ENCODE results near the gene TADA2A. TPM values are rescaled to one million over a fixed set of nuclear protein-coding genes. Genes with fewer than 3 reads are reported as not detected.
A peak's percentile ranks its signal among the peaks of the same experiment; 100 is the strongest.

The TADA2A gene
- total RNA-seq, 2 donors from 2014 or later: 6.8 to 15.7 TPM

- Histone ChIP-seq H3K27me3 (no peaks in the 10 kb centered on the region), H3K4me1 (peaks cover 0 to 24% of the 10 kb centered on the region in 2 donors), H3K9me3 (no peaks in the 10 kb centered on the region), H3K27ac (no peak overlapping the region), H3K4me3 (no peak overlapping the region), H3K36me3 (no peaks in the 10 kb centered on the region)
- DNase-seq (ENCODE audit: low spot score): no peak
- TF ChIP-seq CTCF (IDR thresholded peaks at IDR 0.05): no peak
Measured at GRCh38 chr17:37360632-37361031, 46.1 kb upstream of the TADA2A start.

GRCh38 chr17:37361543-37361942 is 45.1 kb upstream of the TADA2A start:
- Histone ChIP-seq H3K4me1 (peaks cover 0 to 24% of the 10 kb centered on the region in 2 donors), H3K27me3 (no peaks in the 10 kb centered on the region), H3K9me3 (no peaks in the 10 kb centered on the region), H3K27ac (no peak overlapping the region), H3K36me3 (no peaks in the 10 kb centered on the region), H3K4me3 (no peak overlapping the region)
- DNase-seq (ENCODE audit: low spot score): no peak
- no peak for TF ChIP-seq CTCF (IDR thresholded peaks at IDR 0.05)

- Histone ChIP-seq H3K4me3 (no peak overlapping the region), H3K27me3 (no peaks in the 10 kb centered on the region), H3K9me3 (no peaks in the 10 kb centered on the region), H3K36me3 (no peaks in the 10 kb centered on the region), H3K4me1 (peaks cover 0 to under 1% of the 10 kb centered on the region in 2 donors), H3K27ac (no peak overlapping the region)
- DNase-seq (ENCODE audit: low spot score): no peak
- no peak for TF ChIP-seq CTCF (IDR thresholded peaks at IDR 0.05)
Measured at GRCh38 chr17:37365589-37365988, 41.1 kb upstream of the TADA2A start.

- DNase-seq (ENCODE audit: low spot score): no peak
- no peak overlapping the region for H3K4me3 ChIP-seq
- no peaks in the 10 kb centered on the region for H3K4me1 ChIP-seq
- no peaks in the 10 kb centered on the region for H3K36me3 ChIP-seq
- H3K27me3 ChIP-seq: no peaks in the 10 kb centered on the region
- TF ChIP-seq CTCF (IDR thresholded peaks at IDR 0.05): no peak
- H3K27ac ChIP-seq: no peak overlapping the region
- no peaks in the 10 kb centered on the region for H3K9me3 ChIP-seq
Measured at GRCh38 chr17:37368577-37368976, 38.1 kb upstream of the TADA2A start.

- Histone ChIP-seq H3K4me3 (no peak overlapping the region), H3K9me3 (no peaks in the 10 kb centered on the region), H3K27me3 (no peaks in the 10 kb centered on the region), H3K4me1 (no peaks in the 10 kb centered on the region), H3K27ac (no peak overlapping the region), H3K36me3 (no peaks in the 10 kb centered on the region)
- DNase-seq (ENCODE audit: low spot score): peak; percentile 65
- peak; percentile 79 to 93 for TF ChIP-seq CTCF (IDR thresholded peaks at IDR 0.05)
Measured at GRCh38 chr17:37373530-37374159, 33.0 kb upstream of the TADA2A start.

- no peak for TF ChIP-seq CTCF (IDR thresholded peaks at IDR 0.05)
- Histone ChIP-seq H3K36me3 (no peaks in the 10 kb centered on the region), H3K9me3 (no peaks in the 10 kb centered on the region), H3K4me3 (no peak within 1 kb of the TSS), H3K27ac (no peak within 1 kb of the TSS), H3K27me3 (no peaks in the 10 kb centered on the region), H3K4me1 (no peaks in the 10 kb centered on the region)
- DNase-seq (ENCODE audit: low spot score): no peak
Measured at GRCh38 chr17:37375706-37376105, 31.0 kb upstream of the TADA2A start, which contains the start of gene C17orf78. TSS of gene C17orf78 (plus strand) at chr17:37375985. CDS start at chr17:37376093, 108 bp downstream.

Measured in right atrium auricular region (tissue), 2 donors.